Measurements from ENCODE around the gene PROX1. TPM values are rescaled to one million over a fixed set of nuclear protein-coding genes. Genes with fewer than 3 reads are reported as not detected.

Gene PROX1
- total and polyA plus RNA-seq, 2 donors (not counting 1 experiment from before 2014, with no cell fraction given) = 0.24 to 3.8 TPM

GRCh38 chr1:213958346-213958745 lies 29.4 kb upstream of the PROX1 start:
- H2AFZ ChIP-seq (ENCODE audit: insufficient read depth, low read depth, low read length, poor library complexity, severe bottlenecking) = no peak overlapping the region
- 100% methylated on average over 1 of the region's 2 CpGs for WGBS (ENCODE audit: insufficient coverage)
- H3K4me1 Mint-ChIP-seq = no peaks in the 10 kb centered on the region
- H3K36me3 ChIP-seq (replicated peaks in 1 of 2; ENCODE audit: control extremely low read depth in 1 of 2, control insufficient read depth in 1 of 2, extremely low read depth in 1 of 2, insufficient read depth in 2 of 2, low read length in 1 of 2) = no peaks in the 10 kb centered on the region
- H3K27ac Mint-ChIP-seq = no peak overlapping the region
- no peak for DNase-seq
- no peaks in the 10 kb centered on the region for H3K4me1 ChIP-seq (ENCODE audit: control insufficient read depth in 2 of 2, insufficient read depth in 2 of 2, low read length in 2 of 2)
- no peak for TF ChIP-seq CTCF (IDR thresholded peaks at IDR 0.05)
- TF ChIP-seq EZH2 (IDR thresholded peaks at IDR 0.05; ENCODE audit: borderline replicate concordance, insufficient read depth, low read depth, low read length, poor library complexity, severe bottlenecking) = no peak
- H3K9ac ChIP-seq (ENCODE audit: low read length) = no peak overlapping the region
- no peak for ATAC-seq (ENCODE audit: low read depth)
- no peak overlapping the region for H3K4me3 ChIP-seq (ENCODE audit: control extremely low read depth in 1 of 5, extremely low read depth in 1 of 5, insufficient read depth in 1 of 5, low read depth in 2 of 5, low read length in 4 of 5)
- peaks cover 8% of the 10 kb centered on the region for H3K27me3 Mint-ChIP-seq
- no peak overlapping the region for H3K27ac ChIP-seq (ENCODE audit: low read length in 2 of 2)
- no peaks in the 10 kb centered on the region for H3K9me3 Mint-ChIP-seq (ENCODE audit: insufficient read depth)
- H4K20me1 ChIP-seq (ENCODE audit: control insufficient read depth, insufficient read depth, low read length, poor library complexity, severe bottlenecking) = no peaks in the 10 kb centered on the region
- H3K4me2 ChIP-seq (replicated peaks; ENCODE audit: low read depth, low read length, poor library complexity, severe bottlenecking) = no peak overlapping the region
- ChIA-PET CTCF (no interaction called here), POLR2A (no interaction called here)
- no peak overlapping the region for H3K4me3 Mint-ChIP-seq
- no peaks in the 10 kb centered on the region for H3K9me3 ChIP-seq (ENCODE audit: control extremely low read depth in 1 of 3, control insufficient read depth in 2 of 3, insufficient read depth in 1 of 3, low read length in 2 of 3)
- H3K79me2 ChIP-seq (ENCODE audit: control insufficient read depth, insufficient read depth, low read length) = no peaks in the 10 kb centered on the region
- intact Hi-C loops (cut with micrococcal nuclease) = no loop called here
- no peaks in the 10 kb centered on the region for H3K27me3 ChIP-seq (replicated peaks in 1 of 4; ENCODE audit: control extremely low read depth in 1 of 4, control insufficient read depth in 3 of 4, insufficient read depth in 4 of 4, low read length in 3 of 4)

- no peaks in the 10 kb centered on the region for H3K4me1 ChIP-seq (ENCODE audit: control insufficient read depth in 2 of 2, insufficient read depth in 2 of 2, low read length in 2 of 2)
- POLR2A ChIA-PET = no interaction called here
- no peak overlapping the region for H3K9ac ChIP-seq (ENCODE audit: low read length)
- CTCF ChIA-PET = no interaction called here
- intact Hi-C loops (cut with micrococcal nuclease) = no loop called here
- H3K27me3 ChIP-seq (replicated peaks in 1 of 4; ENCODE audit: control extremely low read depth in 1 of 4, control insufficient read depth in 3 of 4, insufficient read depth in 4 of 4, low read length in 3 of 4) = no peaks in the 10 kb centered on the region
- no peaks in the 10 kb centered on the region for H4K20me1 ChIP-seq (ENCODE audit: control insufficient read depth, insufficient read depth, low read length, poor library complexity, severe bottlenecking)
- ATAC-seq (ENCODE audit: low read depth) (no peak), DNase-seq (no peak)
- H3K79me2 ChIP-seq (ENCODE audit: control insufficient read depth, insufficient read depth, low read length) = no peaks in the 10 kb centered on the region
- no peaks in the 10 kb centered on the region for H3K9me3 ChIP-seq (ENCODE audit: control extremely low read depth in 1 of 3, control insufficient read depth in 2 of 3, insufficient read depth in 1 of 3, low read length in 2 of 3)
- TF ChIP-seq CTCF (IDR thresholded peaks at IDR 0.05) = no peak
- TF ChIP-seq EZH2 (IDR thresholded peaks at IDR 0.05; ENCODE audit: borderline replicate concordance, insufficient read depth, low read depth, low read length, poor library complexity, severe bottlenecking) = no peak
- H2AFZ ChIP-seq (ENCODE audit: insufficient read depth, low read depth, low read length, poor library complexity, severe bottlenecking) = no peak overlapping the region
- H3K27me3 Mint-ChIP-seq = peaks cover 10% of the 10 kb centered on the region
- H3K9me3 Mint-ChIP-seq (ENCODE audit: insufficient read depth) = no peaks in the 10 kb centered on the region
- H3K4me3 Mint-ChIP-seq = no peak overlapping the region
- H3K27ac Mint-ChIP-seq = no peak overlapping the region
- H3K4me2 ChIP-seq (replicated peaks; ENCODE audit: low read depth, low read length, poor library complexity, severe bottlenecking) = no peak overlapping the region
- H3K4me1 Mint-ChIP-seq = no peaks in the 10 kb centered on the region
- no peaks in the 10 kb centered on the region for H3K36me3 ChIP-seq (replicated peaks in 1 of 2; ENCODE audit: control extremely low read depth in 1 of 2, control insufficient read depth in 1 of 2, extremely low read depth in 1 of 2, insufficient read depth in 2 of 2, low read length in 1 of 2)
- WGBS (ENCODE audit: insufficient coverage) = 100% methylated on average over 2 of the region's 2 CpGs
- H3K27ac ChIP-seq (ENCODE audit: low read length in 2 of 2) = no peak overlapping the region
- no peak overlapping the region for H3K4me3 ChIP-seq (ENCODE audit: control extremely low read depth in 1 of 5, extremely low read depth in 1 of 5, insufficient read depth in 1 of 5, low read depth in 2 of 5, low read length in 4 of 5)
These were observed 26.8 kb upstream of the PROX1 start for GRCh38 chr1:213960963-213961362.

All from B cell (primary cell).